Chondrocyte (in vitro differentiated cells): Measurements from ENCODE around the gene EID2B. TPM values are rescaled to one million over a fixed set of nuclear protein-coding genes. Genes with fewer than 3 reads are reported as not detected.

ENCODE experiments used
- DNase-seq: peaks from one replicate; pipeline ENCODE4 v3.0.0; 2021; ENCODE audit warnings: mixed read lengths, low spot score
- H3K27ac Mint-ChIP-seq: one replicate; pipeline ENCODE4 v1.8.0; 2021; ENCODE audit warnings: mild to moderate bottlenecking, moderate library complexity, mixed read lengths; ENCODE audit not compliant: unreplicated experiment
- H3K27me3 Mint-ChIP-seq: 2 replicates; pipeline ENCODE4 v1.8.0; 2021; ENCODE audit warnings: low read depth, mixed read lengths
- H3K36me3 Mint-ChIP-seq: 2 replicates; pipeline ENCODE4 v1.8.0; 2021; ENCODE audit warnings: low read depth, mixed read lengths
- H3K4me1 Mint-ChIP-seq: 2 replicates; pipeline ENCODE4 v1.8.0; 2021; ENCODE audit warnings: low read depth, mild to moderate bottlenecking, mixed read lengths
- H3K4me3 Mint-ChIP-seq: one replicate; pipeline ENCODE4 v1.8.0; 2021; ENCODE audit warnings: mild to moderate bottlenecking, moderate library complexity, mixed read lengths; ENCODE audit not compliant: unreplicated experiment
- H3K9me3 Mint-ChIP-seq: 2 replicates; pipeline ENCODE4 v1.8.0; 2021; ENCODE audit warnings: low read depth, mixed read lengths
- CTCF ChIP-seq: fragments of 200-600 bp; sonication (generic); IDR thresholded peaks from 2 replicates; pipeline ENCODE4 v1.5.0; 2021; ENCODE audit warnings: antibody characterized with exemption, mild to moderate bottlenecking, moderate library complexity
- total RNA-seq: library from RNA; stranded (reverse); gene quantifications from 3 replicates; pipeline ENCODE4 v1.2.1, GENCODE V29; 2021

Gene EID2B
- total RNA-seq, 1 donor from 2014 or later, result 1.7 TPM

GRCh38 chr19:39542206-39542605 is 9.6 kb upstream of the EID2B start:
- no peaks in the 10 kb centered on the region for H3K9me3 Mint-ChIP-seq
- TF ChIP-seq CTCF, result no peak
- peaks cover 17% of the 10 kb centered on the region for H3K27me3 Mint-ChIP-seq
- DNase-seq, result no peak
- H3K4me1 Mint-ChIP-seq, result peaks cover 23% of the 10 kb centered on the region
- H3K4me3 Mint-ChIP-seq, result no peak overlapping the region
- no peaks in the 10 kb centered on the region for H3K36me3 Mint-ChIP-seq
- H3K27ac Mint-ChIP-seq, result no peak overlapping the region

- Mint-ChIP-seq H3K4me3 (peak overlapping the region; percentile 89), H3K27ac (no peak overlapping the region)
Observed at GRCh38 chr19:39540333-39540673, 7.7 kb upstream of the EID2B start.

GRCh38 chr19:39539518-39540332 is 7.1 kb upstream of the EID2B start, which contains the start of gene EID2:
TSS of gene EID2 (minus strand) at chr19:39540161. CDS start at chr19:39540079, 82 bp downstream.
- peaks cover 27% of the 10 kb centered on the region for H3K4me1 Mint-ChIP-seq
- peaks cover 1% of the 10 kb centered on the region for H3K36me3 Mint-ChIP-seq
- peak within 1 kb of the TSS; percentile 96 for H3K27ac Mint-ChIP-seq
- H3K27me3 Mint-ChIP-seq, result peaks cover 5% of the 10 kb centered on the region
- peak within 1 kb of the TSS; percentile 89 for H3K4me3 Mint-ChIP-seq
- peak; percentile 83 for TF ChIP-seq CTCF
- no peaks in the 10 kb centered on the region for H3K9me3 Mint-ChIP-seq
- peak; percentile 98 for DNase-seq

More at GRCh38 chr19:39540333-39540673, 7.7 kb upstream of the EID2B start:
- Mint-ChIP-seq H3K27me3 (peaks cover 5% of the 10 kb centered on the region), H3K4me1 (peaks cover 27% of the 10 kb centered on the region), H3K9me3 (no peaks in the 10 kb centered on the region), H3K36me3 (peaks cover 1% of the 10 kb centered on the region)
- DNase-seq, result no peak
- peak; percentile 46 for TF ChIP-seq CTCF

- peaks cover 1% of the 10 kb centered on the region for H3K36me3 Mint-ChIP-seq
- H3K4me1 Mint-ChIP-seq, result peaks cover 27% of the 10 kb centered on the region
- H3K27me3 Mint-ChIP-seq, result peaks cover 5% of the 10 kb centered on the region
- no peaks in the 10 kb centered on the region for H3K9me3 Mint-ChIP-seq
- peak overlapping the region; percentile 92 for H3K27ac Mint-ChIP-seq
- TF ChIP-seq CTCF, result no peak
- DNase-seq, result no peak
- peak overlapping the region; percentile 76 for H3K4me3 Mint-ChIP-seq
Observed at GRCh38 chr19:39539165-39539517, 6.5 kb upstream of the EID2B start.

GRCh38 chr19:39533791-39534190 is 1.1 kb upstream of the EID2B start:
- Mint-ChIP-seq H3K36me3 (peaks cover 1% of the 10 kb centered on the region), H3K4me3 (no peak overlapping the region), H3K27me3 (no peaks in the 10 kb centered on the region), H3K9me3 (no peaks in the 10 kb centered on the region), H3K27ac (no peak overlapping the region), H3K4me1 (peaks cover 30% of the 10 kb centered on the region)
- TF ChIP-seq CTCF, result no peak
- DNase-seq, result no peak
